ENCODE measurements around the gene PAN3. TPM values are rescaled to one million over a fixed set of nuclear protein-coding genes. Genes with fewer than 3 reads are reported as not detected.
A peak's percentile ranks its signal among the peaks of the same experiment; 100 is the strongest.

Gene PAN3
- total RNA-seq, 1 donor = 22.8 TPM

GRCh38 chr13:28117689-28118377 lies 20.5 kb upstream of the PAN3 start:
- DNase-seq (ENCODE audit: low read depth) = peak; percentile 16
- TF ChIP-seq CTCF (IDR thresholded peaks at IDR 0.05; ENCODE audit: insufficient read depth, low read length) = no peak

GRCh38 chr13:28120317-28120716 lies 18.0 kb upstream of the PAN3 start:
- H3K4me3 ChIP-seq (ENCODE audit: low read depth, low read length) = no peak overlapping the region
- TF ChIP-seq CTCF (IDR thresholded peaks at IDR 0.05; ENCODE audit: insufficient read depth, low read length) = no peak
- no peak for DNase-seq (ENCODE audit: low read depth)

More at GRCh38 chr13:28117689-28118377, 20.5 kb upstream of the PAN3 start:
- H3K4me3 ChIP-seq (ENCODE audit: low read depth, low read length) = no peak overlapping the region

DNA sequence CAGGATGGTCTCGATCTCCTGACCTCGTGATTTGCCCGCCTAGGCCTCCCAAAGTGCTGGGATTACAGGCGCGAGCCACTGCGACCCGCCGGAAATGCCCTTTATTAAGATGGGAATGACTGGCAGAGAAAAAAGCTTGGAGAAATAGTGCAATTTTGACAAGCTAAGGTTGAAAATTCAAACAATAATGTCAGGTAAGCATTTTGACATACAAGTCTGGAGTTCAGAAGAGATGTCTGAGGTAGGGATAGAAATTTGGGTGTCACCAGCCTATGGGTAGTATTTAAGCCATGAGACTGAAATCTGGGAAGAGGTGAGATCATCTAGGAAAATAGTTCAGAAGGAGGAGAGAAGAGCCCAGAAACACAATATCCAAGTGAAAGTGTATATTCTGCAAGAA lies 17.1 kb upstream of the PAN3 start:
- no peak for DNase-seq (ENCODE audit: low read depth)
- no peak overlapping the region for H3K4me3 ChIP-seq (ENCODE audit: low read depth, low read length)

DNA sequence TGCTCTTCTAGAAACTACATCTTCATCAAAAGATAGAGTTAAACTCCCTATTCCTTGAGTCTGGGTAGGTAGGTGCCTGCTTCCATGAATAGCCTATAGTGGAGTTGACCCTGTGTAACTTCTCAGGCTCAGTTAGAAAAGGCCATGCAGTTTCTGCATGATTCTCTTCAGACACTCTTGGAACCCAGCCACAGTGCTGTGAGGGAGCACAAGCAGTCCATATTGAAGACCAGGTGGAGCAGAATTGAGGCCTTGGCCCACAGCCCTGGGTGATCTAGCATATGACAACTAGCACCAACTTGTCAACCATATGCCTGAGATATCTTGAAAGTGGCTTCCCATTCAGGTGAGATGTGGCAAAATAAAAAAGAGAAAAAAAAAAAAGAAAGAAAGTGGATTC lies 10.3 kb upstream of the PAN3 start:
- no peak overlapping the region for H3K4me3 ChIP-seq (ENCODE audit: low read depth, low read length)
- TF ChIP-seq CTCF (IDR thresholded peaks at IDR 0.05; ENCODE audit: insufficient read depth, low read length) = no peak
- DNase-seq (ENCODE audit: low read depth) = no peak

More for the DNA sequence above, 17.1 kb upstream of the PAN3 start:
- TF ChIP-seq CTCF (IDR thresholded peaks at IDR 0.05; ENCODE audit: insufficient read depth, low read length) = no peak

- DNase-seq (ENCODE audit: low read depth) = no peak
- no peak for TF ChIP-seq CTCF (IDR thresholded peaks at IDR 0.05; ENCODE audit: insufficient read depth, low read length)
- no peak overlapping the region for H3K4me3 ChIP-seq (ENCODE audit: low read depth, low read length)
Measured at GRCh38 chr13:28128926-28129325, 9.4 kb upstream of the PAN3 start.

GRCh38 chr13:28129911-28130693 lies 8.2 kb upstream of the PAN3 start:
- TF ChIP-seq CTCF (IDR thresholded peaks at IDR 0.05; ENCODE audit: insufficient read depth, low read length) = no peak
- DNase-seq (ENCODE audit: low read depth) = no peak
- H3K4me3 ChIP-seq (ENCODE audit: low read depth, low read length) = no peak overlapping the region

All from fibroblast of the aortic adventitia (primary cell).